ENCODE results near the gene FBXW11. TPM values are rescaled to one million over a fixed set of nuclear protein-coding genes. Genes with fewer than 3 reads are reported as not detected.

FBXW11 gene
- total and polyA plus RNA-seq, 10 of the 15 experiments (the other 5 are each of a cell fraction or from before 2014, with no cell fraction given) = 4.3 to 61.5 (median 40.0) TPM

DNA sequence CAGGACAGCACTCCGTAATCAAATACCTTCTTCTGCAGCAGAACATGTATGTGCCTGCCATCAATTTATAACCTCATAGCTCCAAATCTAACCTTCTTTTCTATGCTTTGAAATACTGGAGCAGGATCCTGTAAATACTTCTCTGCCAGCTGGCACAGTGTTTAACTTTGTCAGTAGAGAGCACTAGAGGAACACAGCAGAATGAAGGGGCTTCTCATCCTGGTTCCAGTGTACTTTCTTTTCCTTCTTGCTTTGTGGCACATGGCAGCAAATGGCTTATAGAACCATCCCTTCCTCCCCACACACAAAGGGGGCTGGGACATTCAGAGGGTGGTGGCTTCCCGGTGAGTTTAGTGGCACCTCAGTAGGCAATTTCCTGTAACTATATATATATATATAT lies 3.8 kb upstream of the FBXW11 start:
- Histone ChIP-seq H3K36me3 (ENCODE audit: control insufficient read depth in 2 of 2, insufficient read depth in 2 of 2, low read length in 1 of 2) (no peaks in the 10 kb centered on the region), H2AFZ (ENCODE audit: control insufficient read depth, low read depth, low read length) (no peak overlapping the region), H3K27me3 (replicated peaks in 1 of 2; ENCODE audit: control insufficient read depth in 2 of 2, insufficient read depth in 2 of 2, low read length in 1 of 2) (no peaks in the 10 kb centered on the region), H3K9ac (ENCODE audit: control insufficient read depth, insufficient read depth, low read length) (no peak overlapping the region), H3K4me3 (no peak overlapping the region), H3K4me1 (ENCODE audit: control insufficient read depth, insufficient read depth, low read length) (peaks cover 8% of the 10 kb centered on the region; the same call in 1 of the 2 replicates), H4K20me1 (ENCODE audit: control insufficient read depth, insufficient read depth) (no peaks in the 10 kb centered on the region), H3K79me2 (ENCODE audit: control insufficient read depth, insufficient read depth, low read length) (peaks cover 20% of the 10 kb centered on the region), H3K4me2 (ENCODE audit: control insufficient read depth, insufficient read depth) (no peak overlapping the region), H3K9me3 (replicated peaks; ENCODE audit: control insufficient read depth, insufficient read depth, low read length) (no peaks in the 10 kb centered on the region), H3K27ac (ENCODE audit: control insufficient read depth, insufficient read depth) (no peak overlapping the region)
- ATAC-seq = no peak
- POLR2A ChIA-PET = no interaction called here
- WGBS (ENCODE audit: insufficient coverage, insufficient replicate concordance, low lambda C conversion rate, missing lambda C conversion rate) = 48% methylated on average over 2 of the region's 2 CpGs
- in situ Hi-C loops (cut with MboI) = no loop called here
- BruUV-seq (replicated peaks) = no TSS peak
- no peak for TF ChIP-seq CBFB (IDR thresholded peaks at IDR 0.05; ENCODE audit: low read depth)
- TF ChIP-seq SUZ12 (IDR thresholded peaks at IDR 0.05; ENCODE audit: unreplicated experiment) = no peak
- TF ChIP-seq GATAD2B (conservative IDR thresholded peaks at IDR 0.05; ENCODE audit: low read depth) = no peak
- peak; percentile 48 for TF ChIP-seq RAD21 (IDR thresholded peaks at IDR 0.05; ENCODE audit: insufficient read depth, low read depth, low read length)
- TF ChIP-seq BCLAF1 (IDR thresholded peaks at IDR 0.05) = no peak
- TF ChIP-seq NFYB (IDR thresholded peaks at IDR 0.05; ENCODE audit: insufficient read depth, low read depth, low read length) = no peak
- TF ChIP-seq CTCF (IDR thresholded peaks at IDR 0.05 in 2 of 3, conservative IDR thresholded peaks at IDR 0.05 in 1 of 3; ENCODE audit: control insufficient read depth in 2 of 3, extremely low read depth in 1 of 3, insufficient read depth in 1 of 3, low read depth in 3 of 3, low read length in 3 of 3) = peak; percentile 9 to 34 (median 19); a peak in 2 of 6 replicates
- TF ChIP-seq YY1 (IDR thresholded peaks at IDR 0.05; ENCODE audit: low read depth, low read length) = no peak
- TF ChIP-seq KLF5 (IDR thresholded peaks at IDR 0.05; ENCODE audit: partially characterized antibody) = no peak
- DNase-seq (ENCODE audit: low read depth, low spot score) = no peak
- FAIRE-seq = no peak
- CTCF ChIA-PET = interaction anchor here (1.0 to 9.6 kb wide), 5 partner anchors 26 to 98 kb away, joined by 3 to 179 read pairs (median 7); no protein-coding TSS in a partner anchor
- intact Hi-C loops (cut with micrococcal nuclease; ENCODE audit: unreplicated experiment) = no loop called here
- SMC1A ChIA-PET (ENCODE audit: uncharacterized antibody, unreplicated experiment) = interaction anchor here (0.6 to 8.8 kb wide), 7 partner anchors 16 to 111 kb away, joined by 3 to 167 read pairs (median 3); no protein-coding TSS in a partner anchor
- RAD21 ChIA-PET (ENCODE audit: unreplicated experiment) = interaction anchor here (1.2 to 6.4 kb wide), 2 partner anchors 31 to 98 kb away, joined by 5 to 97 read pairs; no protein-coding TSS in a partner anchor
